ENCODE results near the gene NBL1.

DNA sequence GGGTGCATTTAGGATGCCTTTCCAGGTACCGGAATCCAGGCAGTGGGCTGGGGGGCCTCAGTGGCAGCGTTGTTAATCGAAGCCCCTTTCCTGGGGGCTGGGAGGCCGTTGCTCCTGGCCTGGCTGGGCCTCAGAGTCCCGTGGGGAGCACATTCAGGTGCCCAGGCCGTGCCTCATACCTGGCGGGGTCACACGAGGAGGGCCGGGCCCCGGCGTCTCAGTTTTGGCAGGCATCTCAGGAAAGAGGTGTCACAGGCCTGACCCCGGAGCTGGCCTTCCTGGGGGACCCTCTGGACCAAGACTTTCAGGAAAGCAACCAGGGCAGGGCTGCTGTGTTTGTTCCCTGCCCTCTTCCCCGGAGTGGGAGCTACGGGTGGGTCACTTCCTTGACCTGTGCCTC, 4.1 kb downstream of the NBL1 start:
- TF ChIP-seq, protein P1, sequence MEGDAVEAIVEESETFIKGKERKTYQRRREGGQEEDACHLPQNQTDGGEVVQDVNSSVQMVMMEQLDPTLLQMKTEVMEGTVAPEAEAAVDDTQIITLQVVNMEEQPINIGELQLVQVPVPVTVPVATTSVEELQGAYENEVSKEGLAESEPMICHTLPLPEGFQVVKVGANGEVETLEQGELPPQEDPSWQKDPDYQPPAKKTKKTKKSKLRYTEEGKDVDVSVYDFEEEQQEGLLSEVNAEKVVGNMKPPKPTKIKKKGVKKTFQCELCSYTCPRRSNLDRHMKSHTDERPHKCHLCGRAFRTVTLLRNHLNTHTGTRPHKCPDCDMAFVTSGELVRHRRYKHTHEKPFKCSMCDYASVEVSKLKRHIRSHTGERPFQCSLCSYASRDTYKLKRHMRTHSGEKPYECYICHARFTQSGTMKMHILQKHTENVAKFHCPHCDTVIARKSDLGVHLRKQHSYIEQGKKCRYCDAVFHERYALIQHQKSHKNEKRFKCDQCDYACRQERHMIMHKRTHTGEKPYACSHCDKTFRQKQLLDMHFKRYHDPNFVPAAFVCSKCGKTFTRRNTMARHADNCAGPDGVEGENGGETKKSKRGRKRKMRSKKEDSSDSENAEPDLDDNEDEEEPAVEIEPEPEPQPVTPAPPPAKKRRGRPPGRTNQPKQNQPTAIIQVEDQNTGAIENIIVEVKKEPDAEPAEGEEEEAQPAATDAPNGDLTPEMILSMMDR (conservative IDR thresholded peaks at IDR 0.05), result no peak
- no peak for TF ChIP-seq EZH2 (IDR thresholded peaks at IDR 0.05; ENCODE audit: low read depth)

Data from PC-9 (cell line).